Measurements from ENCODE around the gene PBX1.

The PBX1 gene

GRCh38 chr1:164733734-164734133 is 174.8 kb downstream of the PBX1 start:
- no peak for DNase-seq

- DNase-seq, result no peak
Observed at GRCh38 chr1:164735315-164736052, 176.5 kb downstream of the PBX1 start.

- no peak for DNase-seq
Observed at GRCh38 chr1:164736137-164736536, 177.2 kb downstream of the PBX1 start.

GRCh38 chr1:164739189-164739588 is 180.2 kb downstream of the PBX1 start:
- DNase-seq, result no peak

GRCh38 chr1:164740000-164740526 is 181.1 kb downstream of the PBX1 start:
- no peak for DNase-seq

GRCh38 chr1:164742745-164743144 is 183.8 kb downstream of the PBX1 start:
- DNase-seq, result no peak

GRCh38 chr1:164743976-164744375 is 185.0 kb downstream of the PBX1 start:
- DNase-seq, result no peak

- DNase-seq, result no peak
Observed at GRCh38 chr1:164745736-164746135, 186.8 kb downstream of the PBX1 start.

GRCh38 chr1:164746632-164747031 is 187.6 kb downstream of the PBX1 start:
- DNase-seq, result no peak

- DNase-seq, result no peak
Observed at GRCh38 chr1:164748253-164748899, 189.4 kb downstream of the PBX1 start.

- DNase-seq, result no peak
Observed at GRCh38 chr1:164753521-164754077, 194.6 kb downstream of the PBX1 start.

GRCh38 chr1:164754088-164754600 is 195.2 kb downstream of the PBX1 start:
- DNase-seq, result no peak

GRCh38 chr1:164755690-164756089 is 196.7 kb downstream of the PBX1 start:
- no peak for DNase-seq

- no peak for DNase-seq
Observed at GRCh38 chr1:164756741-164757140, 197.8 kb downstream of the PBX1 start.

GRCh38 chr1:164757625-164758024 is 198.6 kb downstream of the PBX1 start:
- DNase-seq, result no peak

- DNase-seq, result no peak
Observed at GRCh38 chr1:164759144-164759920, 200.3 kb downstream of the PBX1 start.

- DNase-seq, result no peak
Observed at GRCh38 chr1:164759979-164760469, 201.0 kb downstream of the PBX1 start.

GRCh38 chr1:164760569-164760968 is 201.6 kb downstream of the PBX1 start:
- DNase-seq, result no peak

- no peak for DNase-seq
Observed at GRCh38 chr1:164761009-164761408, 202.0 kb downstream of the PBX1 start.

GRCh38 chr1:164763098-164763497 is 204.1 kb downstream of the PBX1 start:
- DNase-seq, result no peak

- DNase-seq, result no peak
Observed at GRCh38 chr1:164764333-164764732, 205.3 kb downstream of the PBX1 start.

GRCh38 chr1:164765557-164765956 is 206.6 kb downstream of the PBX1 start:
- DNase-seq, result no peak

Measured in activated CD8-positive, alpha-beta memory T cell treated with anti-CD3 and anti-CD28 coated beads, Interleukin-2, amount 50 U/mL, for 4 hours (primary cell).